Stimulated activated CD4-positive, alpha-beta T cell treated with anti-CD3 and anti-CD28 coated beads, Interleukin-4, amount 100 ng/mL, for 4 hours (primary cell): ENCODE results near the gene PLEKHG1.

Experiments
- DNase-seq, 2 experiments: peaks; one replicate each; pipeline ENCODE4 v3.0.0-alpha.2; 2020

The PLEKHG1 gene

GRCh38 chr6:150641398-150642139 lies 41.9 kb downstream of the PLEKHG1 start:
- no peak for DNase-seq

GRCh38 chr6:150646228-150646627 lies 46.5 kb downstream of the PLEKHG1 start:
- DNase-seq, result no peak

DNA sequence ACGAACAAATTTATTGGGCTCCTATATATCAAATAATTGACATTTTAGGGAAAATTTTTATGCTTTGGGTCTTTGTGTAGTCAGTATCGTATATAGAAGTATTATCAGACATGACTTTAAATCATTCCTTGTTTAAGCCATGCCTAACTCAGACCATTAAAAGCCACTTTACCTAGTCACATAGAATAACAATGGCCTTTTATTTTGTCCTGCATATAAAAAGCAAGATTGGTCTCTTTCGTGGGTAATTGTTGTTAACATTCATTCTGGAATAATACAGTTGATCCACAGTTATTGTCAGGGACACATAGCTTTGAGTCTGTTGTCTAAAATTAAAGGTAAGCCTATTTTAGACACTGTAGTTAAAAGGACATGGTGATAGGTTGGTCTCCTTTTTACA lies 47.4 kb downstream of the PLEKHG1 start:
- no peak for DNase-seq
